GM21529 (cell line): ENCODE measurements around the gene OR5AK2.
"Not testable (repeated sequence)": the region's sequence is repeated elsewhere in the genome, so short reads cannot be mapped to it uniquely, and the experiment has no call there.

Source experiments
- ATAC-seq: cut with Tn5 transposase; IDR thresholded peaks from one replicate; pipeline ENCODE4 v1.9.1; 2021; ENCODE audit not compliant: unreplicated experiment

Gene OR5AK2

DNA sequence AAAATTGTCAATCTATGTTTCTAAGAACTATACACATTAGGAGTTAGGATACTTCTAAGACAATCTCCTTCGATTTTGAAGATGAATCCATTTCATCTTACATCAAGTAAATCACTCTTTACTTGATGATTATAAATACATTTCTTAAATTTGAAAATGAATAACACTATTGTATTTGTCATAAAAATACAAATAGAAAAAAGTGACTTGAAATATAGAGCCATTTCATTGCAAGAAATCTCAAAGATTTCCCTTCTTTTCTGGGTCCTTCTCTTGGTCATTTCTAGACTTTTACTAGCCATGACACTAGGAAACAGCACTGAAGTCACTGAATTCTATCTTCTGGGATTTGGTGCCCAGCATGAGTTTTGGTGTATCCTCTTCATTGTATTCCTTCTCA lies at the start of gene OR5AK2:
Gene OR5AK2 (plus strand): TSS at position 301 of the 400 bp plus-strand sequence. CDS start 0 bp downstream, at position 301.
- ATAC-seq: no peak

DNA sequence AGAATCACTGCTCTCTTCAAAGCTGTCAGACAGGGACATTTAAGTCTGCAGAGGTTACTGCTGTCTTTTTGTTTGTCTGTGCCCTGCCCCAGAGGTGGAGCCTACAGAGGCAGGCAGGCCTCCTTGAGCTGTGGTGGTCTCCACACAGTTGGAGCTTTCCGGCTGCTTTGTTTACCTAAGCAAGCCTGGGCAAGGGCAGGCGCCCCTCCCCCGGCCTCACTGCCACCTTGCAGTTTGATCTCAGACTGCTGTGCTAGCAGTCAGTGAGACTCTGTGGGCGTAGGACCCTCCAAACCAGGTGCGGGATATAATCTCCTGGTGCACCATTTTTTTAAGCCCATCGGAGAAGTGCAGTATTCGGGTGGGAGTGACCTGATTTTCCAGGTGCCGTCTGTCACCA lies 43.2 kb upstream of the OR5AK2 start:
- ATAC-seq: not testable (repeated sequence)

- no peak for ATAC-seq
These were observed 39.7 kb upstream of the OR5AK2 start for GRCh38 chr11:56948991-56949515.

DNA sequence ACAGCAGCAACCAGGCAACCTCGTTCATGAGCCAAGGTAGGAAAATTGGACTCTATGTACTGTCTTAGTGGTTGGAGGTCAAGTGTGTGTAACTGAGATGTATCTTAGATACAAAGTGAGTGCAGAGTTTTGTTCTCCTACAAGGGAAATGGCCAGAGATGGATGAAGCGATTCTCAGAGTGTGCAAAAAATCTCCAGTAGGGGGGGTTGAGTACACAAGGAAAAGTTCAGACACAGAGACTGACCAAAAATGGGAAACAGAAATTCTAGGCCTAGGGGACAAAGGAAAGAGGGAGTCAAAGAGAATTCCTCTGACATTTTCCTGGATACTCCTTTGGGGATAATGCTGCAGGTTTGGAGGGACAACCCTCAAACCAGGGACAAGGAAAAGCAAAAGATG lies 38.2 kb upstream of the OR5AK2 start:
- ATAC-seq: no peak

DNA sequence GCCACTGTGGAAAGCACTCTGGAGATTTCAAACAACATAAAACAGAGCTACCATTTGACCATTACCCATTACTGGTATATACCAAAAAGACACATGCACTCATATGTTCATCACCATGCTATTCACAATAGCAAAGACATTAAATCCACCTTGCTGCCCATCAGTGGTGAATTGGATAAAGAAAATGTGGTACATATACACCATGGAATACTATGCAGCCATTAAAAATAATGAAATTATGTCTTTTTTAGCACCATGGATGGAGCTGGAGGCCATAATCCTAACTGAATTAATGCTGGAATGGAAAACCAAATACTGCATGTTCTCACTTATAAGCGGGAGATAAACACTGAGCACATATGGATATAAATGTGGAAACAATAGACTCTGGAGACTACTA lies 34.8 kb upstream of the OR5AK2 start:
- not testable (repeated sequence) for ATAC-seq

DNA sequence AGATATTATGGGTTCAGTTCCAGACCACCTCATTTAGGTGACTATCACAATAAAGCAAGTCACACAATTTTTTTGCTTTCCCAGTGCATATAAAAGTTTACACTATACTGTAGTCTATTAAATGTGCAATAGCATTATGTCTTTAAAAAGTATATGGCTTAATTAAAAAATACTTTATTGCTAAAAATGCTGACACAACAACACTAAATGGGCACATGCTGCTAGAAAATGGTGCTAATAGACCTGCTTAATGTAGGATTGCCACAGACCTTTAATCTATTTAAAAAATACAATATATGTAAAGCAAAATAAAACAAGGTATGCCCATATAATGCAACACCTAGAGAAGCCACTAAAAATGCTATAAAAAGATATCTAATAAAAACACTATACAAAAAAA lies 27.1 kb upstream of the OR5AK2 start:
- no peak for ATAC-seq

GRCh38 chr11:56967726-56968125 lies 21.0 kb upstream of the OR5AK2 start:
- no peak for ATAC-seq

DNA sequence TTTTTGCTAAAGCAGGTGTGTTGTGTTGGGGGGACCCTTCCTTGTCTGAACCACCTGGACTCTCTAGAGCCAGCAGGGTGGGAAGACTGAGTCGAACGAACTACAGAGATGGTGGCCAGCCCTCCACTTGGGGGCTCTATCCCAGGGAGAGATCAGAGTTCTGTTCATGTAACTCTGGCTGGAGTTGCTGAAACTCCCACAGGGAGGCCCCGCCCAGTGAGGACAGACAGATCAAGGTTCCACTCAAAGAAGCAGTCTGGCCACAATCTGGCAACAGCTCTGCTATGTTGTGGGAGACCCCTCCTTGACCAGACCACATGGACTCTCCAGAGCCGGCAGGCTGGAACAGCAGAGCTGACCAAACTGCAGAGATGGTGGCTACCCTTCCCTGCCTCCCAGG lies 20.2 kb upstream of the OR5AK2 start:
- no peak for ATAC-seq

- ATAC-seq: no peak
These were observed 11.4 kb upstream of the OR5AK2 start for GRCh38 chr11:56977314-56977713.

DNA sequence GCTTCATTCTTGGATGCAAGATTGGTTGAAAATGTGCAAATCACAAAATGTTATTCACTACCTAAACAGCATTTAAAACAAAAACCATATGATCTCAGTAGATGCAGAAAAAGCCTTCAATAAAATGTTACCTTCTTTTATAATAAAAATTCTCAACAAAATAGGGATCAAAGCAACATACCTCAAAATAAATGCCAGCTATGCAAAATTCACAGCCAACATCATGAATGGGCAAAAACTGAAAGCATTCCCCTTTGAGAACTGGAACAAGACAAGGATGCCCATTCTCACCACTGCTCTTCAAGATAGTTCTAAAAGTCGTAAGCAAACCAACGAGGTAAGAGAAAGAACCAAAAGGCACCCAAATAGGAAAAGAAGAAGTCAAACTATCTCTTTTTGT lies 2.0 kb downstream of the OR5AK2 start:
- ATAC-seq: no peak

- ATAC-seq: no peak
These were observed 5.8 kb downstream of the OR5AK2 start for GRCh38 chr11:56994532-56994931.

DNA sequence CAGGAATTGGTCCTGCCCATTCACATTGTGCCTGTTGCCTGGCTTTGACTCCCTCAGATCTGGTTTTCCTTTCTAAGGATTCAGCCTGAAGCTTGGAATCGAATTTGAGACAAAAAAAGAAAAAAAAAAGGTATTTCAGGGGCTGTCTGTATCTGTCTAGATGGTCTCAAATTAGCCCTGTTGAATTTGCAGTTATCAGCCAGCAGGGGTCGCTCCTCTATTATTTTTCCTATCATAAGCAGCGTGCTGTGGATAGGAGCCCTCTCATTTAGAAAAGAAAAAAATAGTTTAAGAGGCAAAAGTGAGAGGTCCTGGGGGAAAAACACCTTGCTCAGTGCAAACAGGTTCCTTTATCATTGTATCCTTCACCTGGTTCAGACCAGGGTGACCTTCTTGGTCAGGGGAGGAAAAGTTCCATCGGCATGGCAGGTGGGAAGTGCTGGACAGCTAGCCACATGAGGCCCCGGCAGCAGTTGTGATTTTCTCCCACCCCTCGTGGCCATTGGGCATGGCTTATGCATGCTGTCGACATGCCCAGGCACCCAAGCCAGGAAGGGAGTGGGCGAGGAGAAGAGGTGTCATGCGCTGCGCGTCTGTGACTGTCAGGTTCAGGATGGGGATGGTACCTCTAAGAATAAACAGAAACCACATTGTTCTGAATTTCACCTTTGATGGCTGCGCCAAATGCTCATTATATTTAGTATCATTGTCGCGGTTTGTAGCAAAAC lies 13.1 kb downstream of the OR5AK2 start:
- ATAC-seq: no peak

GRCh38 chr11:57008373-57008772 lies 19.7 kb downstream of the OR5AK2 start:
- ATAC-seq: no peak

GRCh38 chr11:57015679-57016078 lies 27.0 kb downstream of the OR5AK2 start:
- no peak for ATAC-seq

- ATAC-seq: no peak
These were observed 42.8 kb downstream of the OR5AK2 start for GRCh38 chr11:57031556-57031955.
